Measurements from ENCODE around the gene SLC16A5.
"Not testable (repeated sequence)": the region's sequence is repeated elsewhere in the genome, so short reads cannot be mapped to it uniquely, and the experiment has no call there.

SLC16A5 gene

DNA sequence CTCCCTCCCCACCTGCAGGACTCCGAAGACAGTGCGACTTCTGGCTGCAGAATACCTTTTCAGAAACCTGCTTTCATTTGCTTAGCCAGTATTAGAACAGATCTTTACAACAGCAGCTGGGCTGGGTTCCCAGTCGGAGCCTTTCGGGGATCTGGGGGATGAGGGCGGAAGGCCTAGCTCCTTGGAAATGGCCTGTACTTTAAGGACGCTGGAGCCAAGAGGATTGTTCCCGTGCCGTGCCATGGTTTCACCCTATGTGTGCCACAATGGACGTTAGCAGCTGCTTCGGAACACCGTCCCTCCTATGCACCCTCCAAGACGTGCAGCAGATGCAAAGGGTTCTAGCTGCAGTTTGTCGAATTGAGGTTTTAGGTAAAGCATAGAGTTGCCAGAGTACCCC is 24.6 kb upstream of the SLC16A5 start:
- no peak for DNase-seq (ENCODE audit: low read depth)
- no peak overlapping the region for H3K4me3 ChIP-seq (ENCODE audit: low read depth, low read length)

DNA sequence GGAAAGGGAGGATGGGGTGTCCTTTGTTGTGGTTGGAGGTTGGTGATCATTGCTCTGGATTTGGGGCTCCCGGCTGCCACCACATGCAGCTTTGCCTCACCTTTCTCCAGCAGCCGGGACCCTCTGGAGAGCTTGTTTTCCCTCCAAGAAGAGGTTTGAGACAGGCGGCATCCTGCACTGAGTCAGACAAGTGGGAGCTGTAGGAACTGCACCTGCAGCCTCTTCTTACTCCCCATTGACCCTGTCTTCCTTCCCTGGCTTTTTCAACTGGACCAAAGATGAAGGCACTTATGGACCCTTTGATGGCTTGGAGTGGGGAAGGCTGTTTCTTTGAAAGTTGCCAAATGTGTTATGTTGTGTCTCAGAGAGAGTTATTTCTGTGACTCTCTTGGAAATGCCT is 24.1 kb upstream of the SLC16A5 start:
- H3K4me3 ChIP-seq (ENCODE audit: low read depth, low read length): no peak overlapping the region
- DNase-seq (ENCODE audit: low read depth): no peak

DNA sequence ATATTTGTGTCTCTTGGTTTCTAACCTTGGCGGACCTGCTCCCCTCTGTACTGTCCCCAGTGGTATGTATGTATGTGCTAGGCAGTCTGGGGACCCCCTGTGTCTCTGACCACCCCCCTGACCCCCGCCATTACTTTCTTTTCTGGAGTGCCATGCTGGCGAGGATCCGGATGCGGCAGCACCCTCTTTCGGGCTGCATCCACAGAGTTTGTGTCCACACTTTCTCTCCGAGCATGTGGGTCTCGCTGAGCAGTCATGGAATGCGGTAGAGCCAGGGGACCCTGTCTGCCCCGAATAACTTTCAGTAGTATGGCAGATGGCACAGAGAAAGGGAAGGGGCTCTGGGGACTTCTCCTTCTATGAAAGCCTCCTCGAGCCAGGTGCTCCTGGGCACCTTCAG is 23.7 kb upstream of the SLC16A5 start:
- no peak for DNase-seq (ENCODE audit: low read depth)
- H3K4me3 ChIP-seq (ENCODE audit: low read depth, low read length): no peak overlapping the region

GRCh38 chr17:75064460-75064859 is 23.3 kb upstream of the SLC16A5 start:
- H3K4me3 ChIP-seq (ENCODE audit: low read depth, low read length): no peak overlapping the region
- DNase-seq (ENCODE audit: low read depth): no peak

DNA sequence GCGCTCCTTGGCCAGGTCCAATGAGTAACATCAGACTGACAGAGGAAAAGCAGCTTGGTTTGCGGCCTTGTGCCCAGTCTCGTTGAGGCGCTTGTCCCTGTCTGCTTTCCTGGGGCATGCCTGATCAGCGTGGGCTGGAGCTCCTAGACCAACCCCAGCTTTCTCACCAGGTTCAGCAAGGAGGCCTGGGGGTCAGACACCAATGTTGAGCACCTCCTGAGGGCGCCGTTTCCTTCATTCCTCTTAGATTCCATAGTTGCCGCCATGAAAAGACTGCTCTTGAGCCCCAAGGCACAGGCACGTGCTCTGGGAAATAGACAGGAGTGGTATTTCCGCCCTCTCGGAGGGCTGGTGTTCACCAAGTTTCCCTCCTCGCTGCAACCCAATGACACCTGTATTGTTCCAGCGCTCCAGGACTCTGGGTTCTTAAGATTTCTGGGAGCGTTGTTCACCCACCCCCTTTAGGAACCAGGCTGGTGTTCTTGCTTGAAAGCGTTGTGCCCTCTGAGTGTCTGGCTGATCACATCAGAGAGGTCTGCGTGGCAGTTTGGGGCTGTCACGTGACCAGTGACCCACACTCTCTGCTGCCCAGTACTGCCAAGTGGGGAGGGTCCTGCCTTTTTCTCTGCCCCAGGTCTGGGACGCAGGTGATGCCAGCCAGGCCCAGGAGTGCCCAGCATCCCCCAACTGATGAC is 22.7 kb upstream of the SLC16A5 start:
- no peak for DNase-seq (ENCODE audit: low read depth)
- H3K4me3 ChIP-seq (ENCODE audit: low read depth, low read length): no peak overlapping the region

- H3K4me3 ChIP-seq (ENCODE audit: low read depth, low read length): no peak overlapping the region
- DNase-seq (ENCODE audit: low read depth): no peak
These were observed 22.1 kb upstream of the SLC16A5 start for GRCh38 chr17:75065562-75066151.

GRCh38 chr17:75067856-75068255 is 19.9 kb upstream of the SLC16A5 start:
- no peak overlapping the region for H3K4me3 ChIP-seq (ENCODE audit: low read depth, low read length)
- no peak for DNase-seq (ENCODE audit: low read depth)

DNA sequence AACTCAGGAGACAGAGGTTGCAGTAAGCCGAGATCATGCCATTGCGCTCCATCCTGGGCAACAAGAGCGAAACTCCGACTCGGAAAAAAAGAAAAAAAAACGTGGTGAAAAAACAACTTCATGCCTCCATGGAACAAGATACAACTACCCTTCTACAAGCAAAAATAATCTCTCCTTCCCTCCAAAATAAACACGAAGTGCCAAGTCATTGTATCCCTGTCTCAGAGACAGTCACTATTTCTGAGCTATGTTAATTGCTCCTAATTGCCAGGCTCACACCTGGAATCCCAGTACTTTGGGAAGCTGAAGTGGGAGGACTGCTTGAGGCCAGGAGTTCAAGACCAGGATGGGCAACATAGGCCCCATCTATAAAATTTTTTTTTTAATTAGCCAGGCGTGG is 19.0 kb upstream of the SLC16A5 start:
- DNase-seq (ENCODE audit: low read depth): no peak
- H3K4me3 ChIP-seq (ENCODE audit: low read depth, low read length): no peak overlapping the region

- H3K4me3 ChIP-seq (ENCODE audit: low read depth, low read length): no peak overlapping the region
- no peak for DNase-seq (ENCODE audit: low read depth)
These were observed 18.0 kb upstream of the SLC16A5 start for GRCh38 chr17:75069783-75070182.

DNA sequence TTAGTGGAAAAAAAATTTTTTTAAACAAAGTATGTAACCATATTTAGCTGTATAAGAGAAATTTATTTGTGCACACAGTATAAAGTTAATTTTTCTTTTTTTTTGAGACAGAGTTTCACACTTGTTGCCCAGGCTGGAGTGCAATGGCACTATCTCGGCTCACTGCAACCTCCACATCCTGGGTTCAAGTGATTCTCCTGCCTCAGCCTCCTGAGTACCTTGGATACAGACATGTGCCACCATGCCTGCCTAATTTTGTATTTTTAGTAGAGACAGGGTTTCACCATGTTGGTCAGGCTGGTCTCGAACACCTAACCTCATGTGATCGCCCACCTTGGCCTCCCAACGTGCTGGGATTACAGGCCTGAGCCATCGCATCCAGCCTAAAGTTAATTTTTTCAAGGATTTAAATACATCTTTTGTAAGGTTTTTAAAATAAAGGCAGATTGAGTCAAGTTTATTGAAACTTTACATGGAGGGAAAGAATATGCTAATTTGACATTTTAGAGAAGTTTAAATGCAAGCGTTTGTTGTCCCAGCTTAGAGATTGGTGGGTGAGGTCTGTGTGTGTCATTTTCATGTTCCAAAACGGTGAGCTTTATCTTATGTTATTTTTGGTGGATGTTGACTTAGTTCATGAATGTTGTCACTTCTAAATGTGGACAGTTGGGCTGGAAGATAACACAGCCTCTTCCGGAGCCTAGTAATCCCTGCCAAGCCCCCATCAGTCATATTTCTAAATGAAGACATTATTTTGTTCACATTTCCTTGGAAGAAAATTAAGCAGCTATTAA is 16.1 kb upstream of the SLC16A5 start:
- not testable (repeated sequence) for DNase-seq (ENCODE audit: low read depth); H3K4me3 ChIP-seq (ENCODE audit: low read depth, low read length)

GRCh38 chr17:75072909-75073308 is 14.8 kb upstream of the SLC16A5 start:
- not testable (repeated sequence) for DNase-seq (ENCODE audit: low read depth); H3K4me3 ChIP-seq (ENCODE audit: low read depth, low read length)

GRCh38 chr17:75073618-75074047 is 14.1 kb upstream of the SLC16A5 start:
- peak; percentile 60 for DNase-seq (ENCODE audit: low read depth)
- H3K4me3 ChIP-seq (ENCODE audit: low read depth, low read length): no peak overlapping the region

- no peak for DNase-seq (ENCODE audit: low read depth)
These were observed 13.2 kb upstream of the SLC16A5 start for GRCh38 chr17:75074532-75074931.

DNA sequence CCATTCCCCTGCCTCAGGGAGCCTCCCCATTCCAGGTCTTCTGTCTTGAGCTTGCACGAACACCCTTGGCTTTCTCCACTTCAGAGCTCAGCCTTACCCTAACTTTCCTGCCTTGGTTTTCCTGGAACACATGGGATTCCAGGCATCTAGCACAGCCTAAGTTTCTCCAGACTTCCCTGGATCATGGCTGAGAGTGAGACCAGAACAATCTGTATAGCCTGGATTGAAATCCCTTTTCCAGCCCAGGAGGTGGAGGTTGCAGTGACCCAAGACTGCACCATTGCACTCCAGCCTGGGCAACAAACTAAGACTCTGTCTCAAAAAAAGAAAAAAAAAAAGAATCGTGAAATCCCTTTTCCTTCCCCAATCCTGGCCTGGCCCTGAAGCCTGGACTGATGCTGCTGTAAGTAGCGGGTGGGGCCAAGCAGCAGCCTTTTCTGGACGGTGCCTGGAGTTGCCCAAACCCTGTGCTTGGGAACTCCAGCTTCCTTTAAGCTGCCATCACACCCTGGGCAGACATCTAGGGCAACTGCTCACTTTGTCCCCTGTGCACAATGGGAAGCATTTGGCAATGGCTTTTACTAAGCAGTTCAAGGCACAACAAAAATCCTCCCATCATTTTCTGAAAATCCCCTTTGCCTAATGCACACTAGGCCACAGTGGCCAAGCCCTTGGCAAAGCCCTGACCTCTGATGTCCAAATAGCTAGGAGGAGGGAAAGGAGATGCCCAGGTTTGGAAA is 12.0 kb upstream of the SLC16A5 start:
- no peak for DNase-seq (ENCODE audit: low read depth)
- no peak overlapping the region for H3K4me3 ChIP-seq (ENCODE audit: low read depth, low read length)

More at GRCh38 chr17:75074532-75074931, 13.2 kb upstream of the SLC16A5 start:
- no peak overlapping the region for H3K4me3 ChIP-seq (ENCODE audit: low read depth, low read length)

GRCh38 chr17:75077072-75077495 is 10.7 kb upstream of the SLC16A5 start:
- DNase-seq (ENCODE audit: low read depth): no peak
- no peak overlapping the region for H3K4me3 ChIP-seq (ENCODE audit: low read depth, low read length)

DNA sequence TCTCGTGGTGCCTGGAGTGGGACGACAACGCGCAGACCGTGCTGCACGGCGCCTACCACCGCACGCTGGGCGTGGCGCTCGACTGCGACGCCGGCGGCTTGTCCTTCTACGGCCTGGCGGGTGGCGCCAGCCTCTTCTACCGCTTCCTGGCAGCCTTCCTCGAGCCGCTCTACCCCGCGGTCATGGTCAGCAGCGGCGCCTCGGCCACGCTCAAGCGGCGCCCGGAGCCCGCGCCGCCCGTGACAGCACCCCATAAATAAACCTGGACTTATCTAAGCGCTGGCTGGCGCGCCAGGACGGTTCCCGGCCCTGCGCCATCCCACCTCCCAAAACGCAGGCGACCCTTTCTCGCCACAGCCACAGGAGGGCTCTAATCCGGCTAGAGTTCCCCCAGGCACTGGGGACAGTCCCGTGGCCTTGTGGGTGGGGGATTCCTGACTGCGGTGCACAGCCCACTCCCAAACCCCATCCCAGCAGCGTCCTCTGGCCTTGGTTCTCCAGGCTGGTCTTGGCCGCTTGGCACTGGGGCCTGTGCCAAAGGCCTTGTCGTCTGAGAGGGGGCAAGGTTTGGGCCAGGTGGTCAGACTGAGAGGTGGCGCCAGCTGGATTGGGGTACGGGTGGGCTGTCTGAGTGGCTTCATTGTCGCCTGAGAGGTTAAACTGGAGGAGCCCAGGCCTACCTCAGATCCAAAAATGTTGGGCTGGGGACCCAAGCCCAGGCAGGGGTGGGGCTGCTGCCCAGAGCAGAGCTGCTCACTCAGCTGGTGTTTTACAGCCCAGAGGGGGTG is 10.1 kb upstream of the SLC16A5 start:
- DNase-seq (ENCODE audit: low read depth): no peak
- no peak overlapping the region for H3K4me3 ChIP-seq (ENCODE audit: low read depth, low read length)

DNA sequence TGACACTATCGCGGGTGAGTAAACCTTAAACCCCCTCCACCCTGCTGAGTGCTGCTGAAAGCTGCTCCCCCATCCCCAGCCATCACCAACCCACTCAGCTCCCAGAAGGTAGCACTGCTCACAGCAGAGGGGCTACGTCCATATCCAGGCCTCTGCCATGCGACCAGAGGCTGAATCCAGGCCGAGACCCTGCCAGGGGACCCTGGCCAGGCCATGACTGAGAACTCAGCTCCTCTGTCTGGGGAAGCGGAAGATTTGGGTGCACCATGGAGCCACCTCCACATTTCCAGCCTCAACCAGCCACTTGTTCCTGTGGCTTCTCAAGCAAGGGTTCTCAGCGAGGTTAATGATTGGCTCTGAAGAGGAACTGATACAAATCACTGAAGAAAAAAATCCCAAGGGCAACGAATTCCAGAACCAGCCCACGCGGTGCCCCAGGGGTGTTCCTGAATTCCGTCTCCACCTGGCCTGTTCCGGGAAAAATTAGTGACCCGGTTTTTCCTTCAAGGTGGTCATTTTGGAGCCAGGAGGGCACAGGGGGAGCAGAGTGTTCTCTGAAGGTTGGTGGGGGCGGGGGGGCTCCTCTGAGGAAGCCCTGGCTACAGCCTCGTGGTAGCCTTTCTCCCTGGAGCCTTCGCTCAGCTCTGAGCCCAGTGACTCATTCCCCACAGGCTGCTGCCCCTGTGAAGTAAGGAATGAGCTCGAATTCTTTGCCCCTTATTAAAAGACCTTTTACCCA is 9.3 kb upstream of the SLC16A5 start:
- H3K4me3 ChIP-seq (ENCODE audit: low read depth, low read length): no peak overlapping the region
- no peak for DNase-seq (ENCODE audit: low read depth)

- no peak for DNase-seq (ENCODE audit: low read depth)
- no peak overlapping the region for H3K4me3 ChIP-seq (ENCODE audit: low read depth, low read length)
These were observed 8.8 kb upstream of the SLC16A5 start for GRCh38 chr17:75079023-75079373.

Data from skeletal muscle cell (primary cell).